ENCODE measurements around the gene GLTP.
A peak's percentile ranks its signal among the peaks of the same experiment; 100 is the strongest.

GLTP gene

DNA sequence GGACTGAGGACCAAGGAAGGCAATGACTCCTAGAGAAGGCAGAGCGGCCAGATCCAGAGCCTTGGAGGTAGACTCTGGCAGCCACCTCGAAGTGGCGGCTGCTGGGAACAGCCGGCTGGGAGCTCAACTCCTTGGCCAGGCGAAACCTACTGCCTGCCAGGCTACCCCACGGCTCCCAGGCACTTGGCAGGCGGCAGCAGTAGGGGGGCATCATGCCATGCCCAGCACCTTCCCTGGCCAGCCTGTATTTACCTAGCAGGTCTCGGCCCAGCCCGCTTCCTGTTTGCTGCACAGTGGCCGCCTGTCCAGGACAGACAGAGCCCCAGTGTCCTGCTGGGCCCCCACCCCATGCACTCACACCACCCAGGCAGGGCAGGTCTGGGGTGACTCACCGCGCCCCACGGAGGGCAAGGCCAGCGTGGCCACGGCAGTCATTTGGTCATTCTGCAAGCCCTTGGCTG, 57.4 kb downstream of the GLTP start:
- no peak for TF ChIP-seq CSDC2 (CRISPR knock-in tag; IDR thresholded peaks at IDR 0.05)
- TF ChIP-seq, protein P1, sequence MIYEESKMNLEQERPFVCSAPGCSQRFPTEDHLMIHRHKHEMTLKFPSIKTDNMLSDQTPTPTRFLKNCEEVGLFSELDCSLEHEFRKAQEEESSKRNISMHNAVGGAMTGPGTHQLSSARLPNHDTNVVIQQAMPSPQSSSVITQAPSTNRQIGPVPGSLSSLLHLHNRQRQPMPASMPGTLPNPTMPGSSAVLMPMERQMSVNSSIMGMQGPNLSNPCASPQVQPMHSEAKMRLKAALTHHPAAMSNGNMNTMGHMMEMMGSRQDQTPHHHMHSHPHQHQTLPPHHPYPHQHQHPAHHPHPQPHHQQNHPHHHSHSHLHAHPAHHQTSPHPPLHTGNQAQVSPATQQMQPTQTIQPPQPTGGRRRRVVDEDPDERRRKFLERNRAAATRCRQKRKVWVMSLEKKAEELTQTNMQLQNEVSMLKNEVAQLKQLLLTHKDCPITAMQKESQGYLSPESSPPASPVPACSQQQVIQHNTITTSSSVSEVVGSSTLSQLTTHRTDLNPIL (CRISPR knock-in tag; IDR thresholded peaks at IDR 0.05; ENCODE audit: low read depth), result no peak
- no peak for TF ChIP-seq RARB (CRISPR knock-in tag; IDR thresholded peaks at IDR 0.05)
- TF ChIP-seq TCF4 (CRISPR knock-in tag; IDR thresholded peaks at IDR 0.05; ENCODE audit: borderline replicate concordance), result no peak
- TF ChIP-seq GLIS3 (CRISPR knock-in tag; IDR thresholded peaks at IDR 0.05), result no peak
- ATAC-seq, result peak; percentile 23

DNA sequence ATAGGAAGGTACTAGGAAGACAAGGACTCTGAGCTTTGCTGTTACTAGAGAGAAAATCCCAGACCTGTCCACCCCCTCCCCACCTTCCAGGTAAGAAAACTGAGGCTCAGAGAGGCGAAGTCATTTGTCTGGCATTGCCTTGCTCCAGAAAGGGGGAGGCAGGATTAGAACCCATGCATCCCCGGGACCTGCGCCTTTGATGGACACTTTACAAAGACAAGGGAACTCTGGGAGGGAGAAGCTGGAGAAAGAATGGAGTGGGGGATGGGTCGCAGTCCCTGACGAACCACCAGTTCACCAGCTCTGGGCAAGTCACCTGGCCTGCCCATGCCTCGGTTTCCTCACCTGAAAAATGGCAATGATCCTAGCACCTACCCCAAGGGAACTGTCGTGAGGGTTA, 57.9 kb downstream of the GLTP start:
- TF ChIP-seq ESRRG (CRISPR knock-in tag; IDR thresholded peaks at IDR 0.05) (no peak), PPARA (CRISPR knock-in tag; IDR thresholded peaks at IDR 0.05; ENCODE audit: borderline replicate concordance) (no peak), ISL1 (CRISPR knock-in tag; IDR thresholded peaks at IDR 0.05) (no peak), GLIS3 (CRISPR knock-in tag; IDR thresholded peaks at IDR 0.05) (no peak), ZFP3 (CRISPR knock-in tag; IDR thresholded peaks at IDR 0.05) (no peak), CSDC2 (CRISPR knock-in tag; IDR thresholded peaks at IDR 0.05) (no peak), ZNF8 (CRISPR knock-in tag; IDR thresholded peaks at IDR 0.05) (no peak), TOX (CRISPR knock-in tag; IDR thresholded peaks at IDR 0.05; ENCODE audit: borderline replicate concordance) (no peak), ARNTL (CRISPR knock-in tag; IDR thresholded peaks at IDR 0.05; ENCODE audit: borderline replicate concordance, low read depth) (no peak), RARB (CRISPR knock-in tag; IDR thresholded peaks at IDR 0.05) (no peak), ZNF70 (CRISPR knock-in tag; IDR thresholded peaks at IDR 0.05) (no peak), TCF4 (CRISPR knock-in tag; IDR thresholded peaks at IDR 0.05; ENCODE audit: borderline replicate concordance) (no peak), BACH2 (CRISPR knock-in tag; IDR thresholded peaks at IDR 0.05; ENCODE audit: borderline replicate concordance) (no peak)
- TF ChIP-seq, protein P2, sequence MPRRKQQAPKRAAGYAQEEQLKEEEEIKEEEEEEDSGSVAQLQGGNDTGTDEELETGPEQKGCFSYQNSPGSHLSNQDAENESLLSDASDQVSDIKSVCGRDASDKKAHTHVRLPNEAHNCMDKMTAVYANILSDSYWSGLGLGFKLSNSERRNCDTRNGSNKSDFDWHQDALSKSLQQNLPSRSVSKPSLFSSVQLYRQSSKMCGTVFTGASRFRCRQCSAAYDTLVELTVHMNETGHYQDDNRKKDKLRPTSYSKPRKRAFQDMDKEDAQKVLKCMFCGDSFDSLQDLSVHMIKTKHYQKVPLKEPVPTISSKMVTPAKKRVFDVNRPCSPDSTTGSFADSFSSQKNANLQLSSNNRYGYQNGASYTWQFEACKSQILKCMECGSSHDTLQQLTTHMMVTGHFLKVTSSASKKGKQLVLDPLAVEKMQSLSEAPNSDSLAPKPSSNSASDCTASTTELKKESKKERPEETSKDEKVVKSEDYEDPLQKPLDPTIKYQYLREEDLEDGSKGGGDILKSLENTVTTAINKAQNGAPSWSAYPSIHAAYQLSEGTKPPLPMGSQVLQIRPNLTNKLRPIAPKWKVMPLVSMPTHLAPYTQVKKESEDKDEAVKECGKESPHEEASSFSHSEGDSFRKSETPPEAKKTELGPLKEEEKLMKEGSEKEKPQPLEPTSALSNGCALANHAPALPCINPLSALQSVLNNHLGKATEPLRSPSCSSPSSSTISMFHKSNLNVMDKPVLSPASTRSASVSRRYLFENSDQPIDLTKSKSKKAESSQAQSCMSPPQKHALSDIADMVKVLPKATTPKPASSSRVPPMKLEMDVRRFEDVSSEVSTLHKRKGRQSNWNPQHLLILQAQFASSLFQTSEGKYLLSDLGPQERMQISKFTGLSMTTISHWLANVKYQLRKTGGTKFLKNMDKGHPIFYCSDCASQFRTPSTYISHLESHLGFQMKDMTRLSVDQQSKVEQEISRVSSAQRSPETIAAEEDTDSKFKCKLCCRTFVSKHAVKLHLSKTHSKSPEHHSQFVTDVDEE (CRISPR knock-in tag; IDR thresholded peaks at IDR 0.05), result no peak
- TF ChIP-seq, protein P3, sequence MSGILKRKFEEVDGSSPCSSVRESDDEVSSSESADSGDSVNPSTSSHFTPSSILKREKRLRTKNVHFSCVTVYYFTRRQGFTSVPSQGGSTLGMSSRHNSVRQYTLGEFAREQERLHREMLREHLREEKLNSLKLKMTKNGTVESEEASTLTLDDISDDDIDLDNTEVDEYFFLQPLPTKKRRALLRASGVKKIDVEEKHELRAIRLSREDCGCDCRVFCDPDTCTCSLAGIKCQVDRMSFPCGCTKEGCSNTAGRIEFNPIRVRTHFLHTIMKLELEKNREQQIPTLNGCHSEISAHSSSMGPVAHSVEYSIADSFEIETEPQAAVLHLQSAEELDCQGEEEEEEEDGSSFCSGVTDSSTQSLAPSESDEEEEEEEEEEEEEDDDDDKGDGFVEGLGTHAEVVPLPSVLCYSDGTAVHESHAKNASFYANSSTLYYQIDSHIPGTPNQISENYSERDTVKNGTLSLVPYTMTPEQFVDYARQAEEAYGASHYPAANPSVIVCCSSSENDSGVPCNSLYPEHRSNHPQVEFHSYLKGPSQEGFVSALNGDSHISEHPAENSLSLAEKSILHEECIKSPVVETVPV (CRISPR knock-in tag; IDR thresholded peaks at IDR 0.05), result no peak
- TF ChIP-seq, protein P1 (CRISPR knock-in tag; IDR thresholded peaks at IDR 0.05; ENCODE audit: low read depth), result no peak
- TF ChIP-seq, protein P4, sequence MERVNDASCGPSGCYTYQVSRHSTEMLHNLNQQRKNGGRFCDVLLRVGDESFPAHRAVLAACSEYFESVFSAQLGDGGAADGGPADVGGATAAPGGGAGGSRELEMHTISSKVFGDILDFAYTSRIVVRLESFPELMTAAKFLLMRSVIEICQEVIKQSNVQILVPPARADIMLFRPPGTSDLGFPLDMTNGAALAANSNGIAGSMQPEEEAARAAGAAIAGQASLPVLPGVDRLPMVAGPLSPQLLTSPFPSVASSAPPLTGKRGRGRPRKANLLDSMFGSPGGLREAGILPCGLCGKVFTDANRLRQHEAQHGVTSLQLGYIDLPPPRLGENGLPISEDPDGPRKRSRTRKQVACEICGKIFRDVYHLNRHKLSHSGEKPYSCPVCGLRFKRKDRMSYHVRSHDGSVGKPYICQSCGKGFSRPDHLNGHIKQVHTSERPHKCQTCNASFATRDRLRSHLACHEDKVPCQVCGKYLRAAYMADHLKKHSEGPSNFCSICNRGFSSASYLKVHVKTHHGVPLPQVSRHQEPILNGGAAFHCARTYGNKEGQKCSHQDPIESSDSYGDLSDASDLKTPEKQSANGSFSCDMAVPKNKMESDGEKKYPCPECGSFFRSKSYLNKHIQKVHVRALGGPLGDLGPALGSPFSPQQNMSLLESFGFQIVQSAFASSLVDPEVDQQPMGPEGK (CRISPR knock-in tag; IDR thresholded peaks at IDR 0.05; ENCODE audit: borderline replicate concordance), result no peak
- no peak for ATAC-seq

DNA sequence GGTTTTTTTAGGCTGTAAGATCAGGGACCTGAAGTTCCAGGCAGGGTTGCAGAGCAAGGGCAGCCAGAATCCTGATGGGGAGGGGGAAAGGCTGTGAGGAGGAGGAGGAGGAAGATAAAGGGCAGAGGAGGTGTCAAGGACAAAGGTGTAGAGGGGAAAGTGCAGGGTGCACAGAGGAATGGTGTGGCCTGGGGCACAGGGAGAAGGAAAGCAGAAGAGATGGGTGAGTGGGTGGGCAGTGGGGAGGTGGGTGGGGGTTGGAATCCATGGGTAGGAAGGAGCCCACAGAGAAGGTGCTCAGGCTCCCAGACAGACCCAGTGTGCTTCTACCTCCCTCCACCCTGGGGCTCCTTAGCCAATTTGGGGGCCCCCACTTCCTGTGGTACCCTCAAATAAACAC, 58.4 kb downstream of the GLTP start:
- ATAC-seq, result no peak
- TF ChIP-seq ZNF565 (CRISPR knock-in tag; conservative IDR thresholded peaks at IDR 0.05; ENCODE audit: low read depth) (no peak), OSR1 (CRISPR knock-in tag; IDR thresholded peaks at IDR 0.05) (no peak), ISL1 (CRISPR knock-in tag; IDR thresholded peaks at IDR 0.05) (no peak), CSDC2 (CRISPR knock-in tag; IDR thresholded peaks at IDR 0.05) (no peak)
- TF ChIP-seq, protein P4 (CRISPR knock-in tag; IDR thresholded peaks at IDR 0.05; ENCODE audit: borderline replicate concordance), result no peak
- TF ChIP-seq, protein P3 (CRISPR knock-in tag; IDR thresholded peaks at IDR 0.05), result no peak
- TF ChIP-seq, protein P2 (CRISPR knock-in tag; IDR thresholded peaks at IDR 0.05), result no peak
- TF ChIP-seq, protein P5, sequence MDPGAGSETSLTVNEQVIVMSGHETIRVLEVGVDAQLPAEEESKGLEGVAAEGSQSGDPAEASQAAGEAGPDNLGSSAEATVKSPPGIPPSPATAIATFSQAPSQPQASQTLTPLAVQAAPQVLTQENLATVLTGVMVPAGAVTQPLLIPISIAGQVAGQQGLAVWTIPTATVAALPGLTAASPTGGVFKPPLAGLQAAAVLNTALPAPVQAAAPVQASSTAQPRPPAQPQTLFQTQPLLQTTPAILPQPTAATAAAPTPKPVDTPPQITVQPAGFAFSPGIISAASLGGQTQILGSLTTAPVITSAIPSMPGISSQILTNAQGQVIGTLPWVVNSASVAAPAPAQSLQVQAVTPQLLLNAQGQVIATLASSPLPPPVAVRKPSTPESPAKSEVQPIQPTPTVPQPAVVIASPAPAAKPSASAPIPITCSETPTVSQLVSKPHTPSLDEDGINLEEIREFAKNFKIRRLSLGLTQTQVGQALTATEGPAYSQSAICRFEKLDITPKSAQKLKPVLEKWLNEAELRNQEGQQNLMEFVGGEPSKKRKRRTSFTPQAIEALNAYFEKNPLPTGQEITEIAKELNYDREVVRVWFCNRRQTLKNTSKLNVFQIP (CRISPR knock-in tag; IDR thresholded peaks at IDR 0.05; ENCODE audit: borderline replicate concordance, low read depth), result no peak

Data from SK-N-SH treated with all-trans-retinoic acid at 6 μM for 48 hours (cell line).